SK-N-SH (cell line): ENCODE data around the gene CACNG4.

Experiments used
- CTCF ChIP-seq: fragments of 200-600 bp; sonication (generic); IDR thresholded peaks from 2 replicates; pipeline ENCODE4 v1.6.1; 2017; ENCODE audit warnings: antibody characterized with exemption, mild to moderate bottlenecking, moderate library complexity
- ELF1 ChIP-seq: IDR thresholded peaks from 2 replicates; pipeline ENCODE4 v1.4.0; 2012
- EZH2phosphoT487 ChIP-seq: fragments of 200-600 bp; sonication (generic); IDR thresholded peaks from 2 replicates; pipeline ENCODE4 v1.6.1; 2017; ENCODE audit warnings: low read depth, mixed run types, mild to moderate bottlenecking, antibody characterized with exemption, moderate library complexity, borderline replicate concordance
- FOSL2 ChIP-seq: IDR thresholded peaks from 2 replicates; pipeline ENCODE4 v1.4.0; 2012; ENCODE audit warnings: low read depth, mild to moderate bottlenecking, moderate library complexity, borderline replicate concordance
- NFIC ChIP-seq: IDR thresholded peaks from 2 replicates; pipeline ENCODE4 v1.4.0; 2012; ENCODE audit warnings: borderline replicate concordance
- POLR2AphosphoS5 ChIP-seq: IDR thresholded peaks from 2 replicates; pipeline ENCODE4 v1.6.1; 2012; ENCODE audit warnings: low read depth, low read length
- RFX5 ChIP-seq: IDR thresholded peaks from 2 replicates; pipeline ENCODE4 v1.6.1; 2012; ENCODE audit warnings: mild to moderate bottlenecking, improper control_type of control experiment, low read length
- RXRA ChIP-seq: IDR thresholded peaks from 2 replicates; pipeline ENCODE4 v1.4.0; 2012; ENCODE audit warnings: low read depth, mild to moderate bottlenecking, borderline replicate concordance
- SMC3 ChIP-seq: IDR thresholded peaks from 2 replicates; pipeline ENCODE4 v1.6.1; 2012; ENCODE audit warnings: low read depth, low read length, improper control_type of control experiment
- TAF1 ChIP-seq: IDR thresholded peaks from 2 replicates; pipeline ENCODE4 v1.6.1; 2012; ENCODE audit warnings: low read depth, mild to moderate bottlenecking, low read length, moderate library complexity, borderline replicate concordance
- TEAD4 ChIP-seq: IDR thresholded peaks from 2 replicates; pipeline ENCODE4 v1.4.0; 2012; ENCODE audit warnings: mild to moderate bottlenecking, borderline replicate concordance; ENCODE audit not compliant: insufficient read depth
- ZBTB33 ChIP-seq: IDR thresholded peaks from 2 replicates; pipeline ENCODE4 v1.4.0; 2012; ENCODE audit warnings: low read depth, borderline replicate concordance
- TF ChIP-seq, protein P1 (sequence below): IDR thresholded peaks from 2 replicates; pipeline ENCODE4 v1.4.0; 2012; ENCODE audit warnings: low read depth

DNA sequence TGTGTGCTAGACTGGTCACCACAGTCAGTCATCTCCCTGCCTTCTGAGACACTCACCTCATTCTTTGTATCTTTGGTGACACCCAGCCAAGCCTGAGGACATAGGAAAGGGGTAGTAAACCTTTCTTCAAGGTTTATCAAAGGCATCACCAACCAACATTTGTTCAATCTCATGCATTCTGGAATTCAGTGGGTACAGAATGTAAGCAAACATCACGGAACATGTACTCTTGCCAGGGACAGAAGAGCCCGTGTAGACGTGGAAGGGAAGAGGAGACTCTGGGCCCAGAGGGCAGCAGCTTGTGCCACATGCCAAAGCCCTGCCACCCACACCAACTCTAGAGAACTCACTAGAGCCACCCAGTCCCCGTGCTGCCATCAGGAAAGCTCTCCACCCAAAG is 4.4 kb downstream of the CACNG4 start:
- TF ChIP-seq CTCF (no peak), SMC3 (no peak), EZH2phosphoT487 (no peak), RFX5 (no peak), POLR2AphosphoS5 (no peak), ZBTB33 (no peak), FOSL2 (no peak), TAF1 (no peak), NFIC (no peak), ELF1 (no peak), TEAD4 (no peak), RXRA (no peak)
- TF ChIP-seq, protein P1, sequence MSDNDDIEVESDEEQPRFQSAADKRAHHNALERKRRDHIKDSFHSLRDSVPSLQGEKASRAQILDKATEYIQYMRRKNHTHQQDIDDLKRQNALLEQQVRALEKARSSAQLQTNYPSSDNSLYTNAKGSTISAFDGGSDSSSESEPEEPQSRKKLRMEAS = no peak
